Stimulated activated CD8-positive, alpha-beta memory T cell treated with anti-CD3 and anti-CD28 coated beads, Interleukin-2, amount 100 ng/mL, for 48 hours (primary cell): ENCODE results near the gene RPL36.

Experiments used
- DNase-seq, 2 donors: peaks; one replicate each; pipeline ENCODE4 v3.0.0-alpha.2; 2020; ENCODE audit warnings: low read depth in 2 of 2

The RPL36 gene

DNA sequence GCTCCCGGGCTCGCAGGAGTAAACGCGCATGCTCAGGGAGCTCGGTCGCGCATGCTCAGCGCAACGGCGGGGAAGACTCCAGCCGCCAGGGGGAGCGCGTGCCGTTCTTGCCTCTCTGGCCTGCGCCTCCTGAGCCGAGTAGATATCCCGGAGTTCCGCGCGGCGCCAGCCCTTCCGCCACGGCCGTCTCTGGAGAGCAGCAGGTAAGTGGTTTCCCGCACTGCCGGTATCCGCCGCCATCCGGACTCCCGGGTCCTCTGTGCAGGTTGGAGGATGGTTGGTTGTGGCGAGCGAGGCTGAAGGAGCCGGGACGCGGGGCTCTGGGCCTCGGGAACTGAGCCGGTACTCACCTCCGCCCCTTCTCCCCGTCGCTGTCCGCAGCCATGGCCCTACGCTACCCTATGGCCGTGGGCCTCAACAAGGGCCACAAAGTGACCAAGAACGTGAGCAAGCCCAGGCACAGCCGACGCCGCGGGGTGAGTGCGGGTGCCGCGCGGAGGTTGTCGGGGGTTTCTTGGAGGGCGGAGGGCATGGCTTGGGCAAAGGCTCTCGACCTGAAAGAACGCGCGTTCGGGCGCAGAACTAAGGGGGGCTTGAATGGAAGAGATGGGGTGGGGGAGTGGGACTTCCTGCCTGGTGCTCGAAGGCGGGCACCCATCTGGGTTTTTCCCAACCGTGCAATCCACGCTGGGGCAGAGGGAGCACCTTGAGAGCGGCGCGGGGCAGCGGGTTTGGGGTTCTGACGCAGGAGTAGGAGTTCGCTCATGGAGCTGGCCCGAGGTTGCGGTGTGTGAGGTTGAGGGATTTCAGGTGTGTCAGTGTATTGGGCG is at the start of gene RPL36:
Gene RPL36, plus strand, starts transcription at position 171 of the 830 bp plus-strand sequence. Its CDS starts 213 bp downstream, at position 384.
- DNase-seq, result peak; percentile 99

GRCh38 chr19:5641171-5641570 is 48.9 kb upstream of the RPL36 start:
- no peak for DNase-seq

GRCh38 chr19:5642204-5642603 is 47.9 kb upstream of the RPL36 start:
- no peak for DNase-seq

DNA sequence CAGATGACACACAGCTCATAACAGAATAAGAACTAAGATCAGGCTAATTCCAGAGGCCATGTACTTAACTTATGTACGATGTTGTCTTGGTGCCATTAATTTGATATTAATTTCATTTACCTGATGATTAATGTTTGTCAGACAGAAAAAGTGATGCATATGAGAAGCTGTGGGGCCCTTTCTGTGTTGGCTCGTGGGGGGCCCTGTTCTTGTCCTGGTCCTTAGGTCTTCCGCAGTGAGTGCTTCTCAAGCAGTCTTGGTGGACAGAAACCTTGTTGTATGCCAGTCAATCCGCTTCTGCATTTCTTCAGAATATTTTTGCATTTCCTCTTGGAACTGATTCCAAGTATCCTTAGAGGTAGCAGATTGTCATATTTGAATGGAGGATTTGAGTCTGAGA is 47.0 kb upstream of the RPL36 start:
- DNase-seq, result no peak

DNA sequence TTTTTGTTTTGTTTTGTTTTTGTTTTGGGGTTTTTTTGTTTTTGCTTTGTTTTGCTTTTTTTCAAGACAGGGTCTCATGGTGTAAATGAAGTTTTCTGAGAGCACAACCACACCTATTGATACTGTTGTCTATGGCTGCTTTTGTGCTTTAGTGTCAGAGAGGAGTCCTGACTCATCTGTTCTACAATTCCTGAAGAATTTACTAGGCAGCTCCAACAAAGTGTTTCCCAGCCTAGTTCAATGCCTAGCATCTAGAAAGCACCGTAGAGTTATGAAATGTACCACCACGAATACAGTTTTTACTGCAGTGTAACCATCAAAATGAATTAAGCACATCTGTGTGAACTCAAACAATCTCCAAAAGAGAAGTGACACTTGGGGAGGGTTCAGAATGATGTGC is 46.1 kb upstream of the RPL36 start:
- DNase-seq, result no peak

- no peak for DNase-seq
Measured at GRCh38 chr19:5645409-5645808, 44.7 kb upstream of the RPL36 start.

GRCh38 chr19:5646703-5647102 is 43.4 kb upstream of the RPL36 start:
- DNase-seq, result no peak

GRCh38 chr19:5648464-5648863 is 41.6 kb upstream of the RPL36 start:
- no peak for DNase-seq

DNA sequence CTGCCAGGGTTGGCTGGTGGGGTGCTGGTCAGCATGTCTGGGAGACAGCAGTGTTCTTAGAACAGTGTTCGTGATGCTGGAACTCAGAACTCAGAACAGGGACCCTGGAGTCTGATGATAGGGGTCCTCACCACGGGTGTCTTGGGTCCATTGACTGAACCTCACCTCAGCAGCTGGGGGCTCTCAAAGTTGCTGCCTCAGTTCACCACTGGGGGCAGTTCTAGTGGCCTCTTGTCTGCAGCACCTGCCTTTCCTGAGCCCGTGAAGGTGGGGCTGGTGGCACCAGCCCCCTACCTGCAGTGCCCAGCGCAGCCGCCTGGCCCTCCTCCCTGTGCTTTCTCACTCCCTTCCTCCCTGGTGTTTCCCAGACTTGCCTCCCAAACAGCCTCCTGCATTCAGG is 38.7 kb upstream of the RPL36 start:
- no peak for DNase-seq

- no peak for DNase-seq
Measured at GRCh38 chr19:5652261-5652660, 37.8 kb upstream of the RPL36 start.

GRCh38 chr19:5654931-5655330 is 35.2 kb upstream of the RPL36 start:
- no peak for DNase-seq

GRCh38 chr19:5655412-5655811 is 34.7 kb upstream of the RPL36 start:
- no peak for DNase-seq

DNA sequence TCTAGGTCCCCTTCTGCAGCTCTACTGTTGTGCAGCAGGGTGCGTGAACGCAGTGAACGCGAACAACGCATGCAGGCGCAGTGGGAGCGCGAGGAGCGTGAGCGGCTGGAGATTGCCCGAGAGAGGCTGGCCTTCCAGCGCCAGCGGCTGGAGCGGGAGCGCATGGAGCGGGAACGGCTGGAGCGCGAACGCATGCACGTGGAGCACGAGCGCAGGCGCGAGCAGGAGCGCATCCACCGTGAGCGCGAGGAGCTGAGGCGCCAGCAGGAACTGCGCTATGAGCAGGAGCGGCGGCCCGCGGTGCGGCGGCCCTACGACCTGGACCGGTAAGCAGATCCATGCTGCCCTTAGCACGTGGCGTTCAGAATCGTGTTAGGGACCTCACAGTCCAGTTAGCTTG is 28.6 kb upstream of the RPL36 start:
- DNase-seq, result no peak

DNA sequence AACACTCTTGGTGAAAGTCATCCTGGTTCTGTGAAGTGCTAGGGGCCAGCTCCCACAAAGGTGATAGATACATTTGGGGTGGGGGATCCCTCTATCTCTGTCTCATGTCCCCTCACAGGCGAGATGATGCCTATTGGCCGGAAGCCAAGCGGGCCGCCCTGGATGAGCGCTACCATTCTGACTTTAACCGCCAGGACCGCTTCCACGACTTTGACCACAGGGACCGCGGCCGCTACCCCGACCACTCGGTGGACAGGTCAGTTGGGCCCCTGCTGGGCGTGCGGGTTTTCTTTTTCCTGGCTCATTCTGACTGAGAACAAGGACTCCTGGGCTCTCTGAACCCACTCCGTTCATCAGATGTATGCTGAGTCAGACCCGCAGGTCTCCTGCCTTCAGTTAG is 26.2 kb upstream of the RPL36 start:
- DNase-seq, result no peak

GRCh38 chr19:5664515-5664914 is 25.6 kb upstream of the RPL36 start:
- DNase-seq, result no peak

GRCh38 chr19:5665781-5666513 is 24.1 kb upstream of the RPL36 start:
- no peak for DNase-seq

- DNase-seq, result no peak
Measured at GRCh38 chr19:5666921-5667610, 23.0 kb upstream of the RPL36 start.

GRCh38 chr19:5667751-5668271 is 22.3 kb upstream of the RPL36 start:
- no peak for DNase-seq

DNA sequence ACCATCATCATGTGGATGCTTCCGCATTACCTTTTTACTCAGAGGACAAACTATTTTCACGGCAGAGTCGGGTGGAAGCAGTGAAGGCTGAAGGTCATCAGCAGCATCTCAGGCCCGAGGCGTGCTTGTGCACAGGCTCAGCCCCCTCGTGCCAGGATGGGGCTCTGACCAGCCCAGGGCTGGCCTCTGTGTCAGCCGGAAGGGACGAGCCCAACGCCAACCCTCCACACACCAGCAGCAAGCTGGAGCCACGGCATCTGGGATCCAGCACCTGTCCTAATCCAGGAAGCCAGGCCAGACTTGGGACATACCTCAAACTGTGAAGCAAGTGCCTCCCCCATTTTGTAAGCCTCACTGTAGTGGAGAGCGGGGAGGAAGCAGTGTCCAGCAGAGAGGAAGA is 20.9 kb upstream of the RPL36 start:
- no peak for DNase-seq

DNA sequence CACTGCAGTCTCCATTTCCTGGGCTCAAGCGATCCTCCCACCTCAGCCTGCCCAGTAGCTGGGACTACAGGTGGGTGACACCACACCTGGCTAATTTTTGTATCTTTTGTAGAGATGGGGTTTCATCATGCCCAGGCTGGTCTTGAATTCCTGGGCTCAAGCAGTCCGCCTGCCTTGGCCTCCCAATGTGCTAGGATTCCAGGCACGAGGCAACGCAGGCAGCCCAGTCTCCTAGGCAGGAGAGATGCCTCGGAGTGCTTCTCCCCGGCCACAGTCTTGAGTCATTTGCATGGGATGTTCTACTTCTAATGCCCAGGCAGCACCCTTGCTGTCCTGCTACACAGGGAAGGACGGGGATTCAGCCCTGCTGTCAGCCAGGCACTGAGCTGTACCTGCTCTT is 18.5 kb upstream of the RPL36 start:
- DNase-seq, result no peak

DNA sequence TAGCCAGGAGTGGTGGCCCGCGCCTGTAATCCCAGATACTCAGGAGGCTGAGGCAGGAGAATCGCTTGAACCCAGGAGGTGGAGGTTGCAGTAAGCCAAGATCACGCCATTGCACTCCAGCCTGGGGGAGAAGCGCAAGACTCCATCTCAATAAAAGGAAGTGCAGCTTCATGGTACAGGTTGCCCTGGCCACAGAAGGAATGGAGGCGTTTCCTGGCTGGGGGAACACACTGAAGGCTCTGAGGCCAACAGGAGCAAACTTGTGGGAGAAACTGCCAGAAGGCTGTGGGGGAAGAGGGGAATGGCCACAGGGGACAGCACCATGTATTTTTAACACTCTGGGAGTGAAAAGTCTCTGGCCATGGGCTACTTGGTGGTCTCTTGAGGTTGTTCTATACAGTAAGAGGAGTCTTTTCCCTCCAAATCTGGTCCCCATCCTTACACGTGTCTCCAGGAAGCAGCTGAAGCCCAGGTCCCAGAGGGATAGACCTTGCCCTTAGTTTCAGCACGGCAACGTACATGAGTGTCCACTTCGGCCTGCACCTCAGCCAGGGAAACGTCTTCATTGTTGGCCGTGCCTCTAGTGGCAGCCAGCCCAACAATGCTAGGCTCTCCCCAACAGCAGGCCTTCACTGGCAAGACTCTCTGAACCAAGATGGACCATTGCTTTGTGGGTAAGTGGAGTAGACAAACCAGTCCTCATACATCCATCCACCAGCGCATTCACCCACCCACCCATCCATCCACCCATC is 17.2 kb upstream of the RPL36 start:
- DNase-seq, result no peak

DNA sequence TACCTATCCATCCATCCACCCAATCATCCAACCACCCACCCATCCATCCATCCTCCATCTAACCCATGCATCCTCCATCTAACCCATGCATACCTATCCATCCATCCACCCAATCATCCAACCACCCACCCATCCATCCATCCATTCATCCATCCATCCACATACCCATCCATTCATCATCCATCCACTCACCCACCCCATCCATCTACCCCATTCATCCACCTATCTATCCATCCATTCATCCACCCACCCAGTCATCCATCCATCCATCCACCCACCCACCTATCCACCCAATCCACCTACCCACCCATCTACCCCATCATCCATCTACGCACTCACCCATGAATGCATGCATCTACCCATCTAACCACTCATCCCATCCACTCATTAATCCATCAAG is 16.3 kb upstream of the RPL36 start:
- DNase-seq, result no peak
